Stimulated activated CD4-positive, alpha-beta T cell treated with anti-CD3 and anti-CD28 coated beads, Interleukin-4, amount 100 ng/mL, for 1 hour (primary cell): ENCODE results near the gene ADRA2A.

Source experiments
- DNase-seq: peaks from one replicate; pipeline ENCODE4 v3.0.0-alpha.2; 2020

The ADRA2A gene

DNA sequence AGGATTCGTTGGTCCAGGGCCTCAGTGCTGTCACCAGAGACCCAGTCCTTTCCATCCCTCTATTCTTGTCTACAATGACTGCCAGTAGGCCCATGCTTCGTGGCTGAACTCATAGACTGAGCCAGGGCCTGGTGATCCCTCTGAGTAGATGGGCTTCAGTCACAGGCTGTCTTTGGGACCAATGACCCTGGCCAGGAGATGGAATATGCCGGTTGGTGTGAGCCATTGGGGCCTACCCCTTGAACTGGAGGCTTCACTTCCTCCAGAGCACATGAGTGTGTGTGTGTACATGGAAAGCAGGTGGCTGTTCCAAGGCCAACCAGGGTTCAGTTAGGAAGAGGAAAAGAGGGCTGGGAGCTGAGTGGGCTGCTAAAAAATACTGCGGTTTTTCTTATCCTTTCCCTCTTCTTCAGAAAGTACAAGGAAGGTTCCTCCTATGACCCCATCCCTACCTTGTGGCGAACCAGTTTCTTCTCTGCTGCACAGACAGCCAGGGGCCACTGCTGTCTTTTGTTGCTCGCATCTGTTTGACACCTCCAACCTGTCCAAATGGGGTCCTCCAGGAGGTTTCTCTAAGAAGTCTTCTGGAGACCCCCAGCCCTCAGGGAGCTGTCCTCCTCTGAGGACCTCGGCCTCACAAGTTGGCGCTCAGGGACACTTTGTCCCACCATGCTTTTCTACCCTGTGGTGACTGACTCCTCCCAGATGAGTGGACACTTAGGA lies 36.6 kb downstream of the ADRA2A start:
- no peak for DNase-seq

GRCh38 chr10:111113961-111114757 lies 37.3 kb downstream of the ADRA2A start:
- DNase-seq: no peak

DNA sequence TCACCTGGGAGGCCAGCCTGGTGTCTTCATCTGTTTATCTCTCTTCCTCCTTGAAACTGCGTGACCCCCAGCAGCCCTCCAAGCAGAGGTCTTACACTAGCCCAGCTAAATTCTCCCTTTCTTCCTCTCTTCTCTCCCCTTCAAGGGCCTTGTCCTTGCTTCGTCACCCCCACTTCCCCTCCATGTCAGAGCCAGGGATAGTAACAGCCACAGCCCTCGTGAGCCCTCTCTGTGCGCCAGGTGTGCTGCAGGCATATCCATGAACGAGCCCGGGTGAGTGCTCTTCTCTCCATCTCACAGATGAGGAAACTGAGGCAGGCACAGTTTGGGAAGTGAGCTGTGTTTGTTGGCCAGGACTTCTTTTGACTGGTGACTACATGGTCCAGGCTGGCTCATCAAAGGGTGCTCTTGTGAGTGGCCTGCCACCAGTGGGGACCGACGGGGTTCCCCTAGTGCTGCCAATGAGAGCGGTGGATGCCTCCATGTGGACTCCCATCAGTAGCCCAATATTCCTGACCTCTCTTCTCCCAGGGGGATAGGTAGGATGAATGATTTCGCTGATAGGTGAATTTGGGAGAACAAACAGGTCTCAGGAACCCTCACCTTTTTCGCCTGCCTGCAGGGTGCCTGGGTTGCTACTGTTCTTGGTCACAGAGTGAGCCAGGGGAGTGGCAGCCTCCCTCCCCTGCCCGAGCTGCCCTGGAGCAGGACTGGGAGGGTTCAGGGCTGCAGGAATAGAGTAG lies 38.1 kb downstream of the ADRA2A start:
- no peak for DNase-seq

GRCh38 chr10:111116211-111116610 lies 39.4 kb downstream of the ADRA2A start:
- DNase-seq: no peak

GRCh38 chr10:111116762-111117445 lies 40.1 kb downstream of the ADRA2A start:
- no peak for DNase-seq

- no peak for DNase-seq
These were observed 40.9 kb downstream of the ADRA2A start for GRCh38 chr10:111117528-111118277.

DNA sequence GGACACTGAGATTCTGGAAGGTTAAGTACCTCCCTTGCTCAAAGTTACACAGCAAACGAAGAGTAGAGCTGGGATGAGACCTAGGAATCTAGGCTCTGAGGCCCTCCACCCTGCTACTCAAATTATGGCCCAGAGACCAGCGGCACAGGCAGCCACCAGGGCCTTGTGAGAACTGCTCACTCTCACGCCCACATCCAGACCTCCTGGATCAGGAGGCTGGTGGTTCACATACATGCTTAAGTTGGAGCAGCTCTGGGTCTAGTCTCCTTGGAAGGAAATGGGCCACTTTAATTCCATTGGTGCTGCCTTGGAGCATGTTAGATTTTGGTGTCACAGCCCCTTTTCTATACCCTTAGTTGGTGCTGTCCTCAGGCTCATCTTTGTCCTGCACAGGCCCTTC lies 41.9 kb downstream of the ADRA2A start:
- no peak for DNase-seq

DNA sequence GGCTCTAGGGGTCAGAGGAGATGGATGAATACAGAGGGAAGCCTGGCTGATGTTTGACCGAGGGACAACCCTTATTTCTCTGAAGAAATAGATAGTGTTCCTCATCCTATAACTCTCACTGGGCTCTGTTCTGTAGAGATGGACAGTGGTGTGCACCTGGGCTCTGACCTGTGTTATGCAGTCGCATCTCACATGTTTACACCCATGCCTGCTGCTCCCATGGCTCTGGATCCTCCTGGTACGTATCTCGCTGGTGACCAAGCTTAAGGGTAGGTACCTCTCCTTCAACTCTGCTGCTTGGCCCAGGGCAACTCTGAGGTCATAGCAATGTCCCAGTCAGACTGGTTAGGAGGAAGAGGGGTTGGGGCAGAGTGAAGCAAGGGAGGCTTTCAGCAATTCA lies 42.8 kb downstream of the ADRA2A start:
- no peak for DNase-seq

GRCh38 chr10:111122127-111122526 lies 45.3 kb downstream of the ADRA2A start:
- no peak for DNase-seq

DNA sequence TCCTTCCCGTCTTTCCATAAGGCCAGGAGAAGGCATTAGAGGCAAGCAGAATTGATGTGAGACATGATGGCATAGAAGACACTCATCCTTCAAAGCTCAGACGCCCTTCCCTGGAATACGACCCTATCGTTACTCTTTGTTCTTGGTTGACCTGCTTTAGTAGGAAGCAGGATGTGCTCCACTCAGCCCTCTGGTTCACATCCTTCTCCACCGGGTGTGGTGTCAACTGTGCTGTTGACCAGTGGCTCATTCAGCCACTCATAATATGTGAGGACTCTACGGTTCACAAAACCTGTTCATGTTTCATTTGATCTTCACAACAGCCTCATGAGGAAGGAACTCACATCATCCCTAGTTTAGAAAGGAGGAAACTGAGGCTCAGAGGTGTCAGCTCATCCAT lies 47.1 kb downstream of the ADRA2A start:
- no peak for DNase-seq

- DNase-seq: no peak
These were observed 48.3 kb downstream of the ADRA2A start for GRCh38 chr10:111125102-111125501.

DNA sequence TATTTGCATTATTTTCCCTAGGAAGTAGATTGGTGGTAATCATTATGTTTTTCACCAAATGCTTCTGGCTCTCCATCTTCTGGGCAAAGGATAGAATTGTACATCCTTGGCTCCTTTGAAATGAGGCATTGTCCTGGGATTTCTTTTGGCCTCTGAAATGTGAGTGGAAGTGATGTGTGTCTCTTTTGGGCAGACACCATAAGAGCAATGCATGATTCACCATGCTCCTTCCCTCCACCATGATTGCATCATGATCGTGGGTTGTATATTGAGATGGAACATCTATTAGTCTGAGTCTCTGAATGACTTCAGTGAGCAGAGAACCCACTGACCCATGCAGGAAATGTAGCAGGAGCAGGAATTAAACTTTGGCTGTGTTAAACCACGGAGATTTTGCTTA lies 49.2 kb downstream of the ADRA2A start:
- no peak for DNase-seq

DNA sequence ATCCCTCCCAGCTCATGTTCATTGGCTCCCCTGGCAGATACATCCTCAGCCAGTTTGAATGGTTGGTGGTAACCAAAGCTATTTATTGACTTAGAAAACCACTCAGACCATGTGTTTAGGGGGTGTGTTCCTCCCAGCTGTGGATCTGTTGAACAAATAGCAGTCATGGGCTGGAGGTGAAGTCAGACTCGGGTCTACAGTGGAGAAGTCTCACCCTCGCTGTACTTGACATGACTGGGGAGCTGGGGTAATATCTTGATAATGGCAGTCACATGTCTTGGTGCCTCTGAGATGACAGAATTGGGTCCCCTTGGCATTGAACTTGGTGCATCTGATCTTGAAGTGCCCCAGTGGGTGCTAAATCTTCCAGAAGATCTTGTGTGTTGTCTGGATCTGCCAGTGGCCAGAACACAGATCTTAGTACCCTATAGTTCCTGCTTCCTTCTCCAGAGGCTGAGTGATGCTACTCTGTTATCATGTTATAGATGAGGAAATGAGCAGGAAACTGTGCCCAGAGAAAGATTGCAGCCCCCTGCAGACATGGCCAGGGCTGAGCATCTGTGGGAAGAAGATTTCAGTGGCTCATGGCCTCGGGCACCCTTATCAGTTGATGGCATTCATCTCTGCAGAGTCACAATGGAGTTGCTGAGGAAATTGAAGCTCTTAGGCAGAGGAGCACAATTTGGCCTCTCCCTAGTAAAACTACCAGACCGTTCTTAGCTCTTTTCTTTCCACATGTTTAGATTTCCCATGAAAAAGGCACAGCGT lies 50.4 kb downstream of the ADRA2A start:
- DNase-seq: no peak

DNA sequence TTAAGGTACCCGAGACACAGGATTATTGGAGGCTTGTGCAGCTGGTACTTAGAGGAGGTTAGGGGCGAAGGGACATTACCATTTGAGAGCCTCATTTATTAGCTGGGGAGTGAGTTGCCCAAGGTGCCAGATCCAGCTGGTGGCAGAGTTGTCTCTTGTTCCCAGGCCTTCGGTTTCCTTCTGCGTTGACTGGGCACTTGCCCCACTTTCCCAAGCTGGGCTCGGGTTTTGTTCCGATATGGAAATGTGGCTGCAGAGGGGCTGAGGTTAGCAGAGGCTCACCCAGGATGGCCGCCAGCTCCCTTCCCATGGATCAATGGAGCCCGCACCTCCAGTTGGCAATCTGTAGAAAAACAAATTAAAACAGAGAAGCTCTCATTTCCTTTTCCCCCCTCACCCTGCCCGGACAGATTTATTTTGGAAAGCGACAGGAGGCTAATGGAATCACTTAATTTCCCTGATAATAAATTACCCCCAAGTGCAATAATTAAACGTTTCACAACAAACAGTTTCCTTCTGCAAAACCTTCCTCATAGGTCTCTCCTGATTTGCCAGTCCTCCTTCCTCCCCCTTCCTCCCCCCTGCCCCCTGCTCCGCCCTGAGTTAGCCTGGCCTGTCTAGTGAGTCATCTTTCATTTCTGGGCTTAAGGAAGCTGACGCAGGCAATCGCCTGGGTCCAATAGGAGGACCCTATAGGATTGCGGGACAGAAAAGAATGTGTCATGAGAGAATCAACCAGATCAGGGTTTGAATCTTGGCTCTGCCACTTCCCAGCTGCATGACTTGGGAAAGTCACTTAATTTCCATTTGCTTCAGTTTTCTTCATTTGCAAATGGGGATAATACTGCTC lies 51.7 kb downstream of the ADRA2A start:
- DNase-seq: no peak

DNA sequence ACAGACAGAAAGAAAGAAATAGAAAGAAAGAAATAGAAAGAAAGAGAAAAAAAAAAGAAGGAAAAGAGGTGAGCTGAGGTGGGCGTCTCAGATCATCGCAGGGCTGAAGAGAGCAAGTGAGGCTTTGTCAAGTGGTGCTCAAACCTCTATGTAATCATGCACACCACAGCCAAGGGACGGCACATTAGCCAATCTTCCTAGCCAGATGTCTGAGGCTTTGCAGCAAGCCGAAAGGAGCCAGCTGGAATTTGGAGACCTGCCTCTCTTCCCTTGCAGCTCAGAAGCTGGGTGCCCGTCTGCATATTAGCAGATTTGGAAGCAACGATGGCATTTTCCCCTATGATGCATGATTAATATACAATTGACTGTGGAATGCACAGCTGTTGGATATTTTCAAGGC lies 52.5 kb downstream of the ADRA2A start:
- DNase-seq: no peak

DNA sequence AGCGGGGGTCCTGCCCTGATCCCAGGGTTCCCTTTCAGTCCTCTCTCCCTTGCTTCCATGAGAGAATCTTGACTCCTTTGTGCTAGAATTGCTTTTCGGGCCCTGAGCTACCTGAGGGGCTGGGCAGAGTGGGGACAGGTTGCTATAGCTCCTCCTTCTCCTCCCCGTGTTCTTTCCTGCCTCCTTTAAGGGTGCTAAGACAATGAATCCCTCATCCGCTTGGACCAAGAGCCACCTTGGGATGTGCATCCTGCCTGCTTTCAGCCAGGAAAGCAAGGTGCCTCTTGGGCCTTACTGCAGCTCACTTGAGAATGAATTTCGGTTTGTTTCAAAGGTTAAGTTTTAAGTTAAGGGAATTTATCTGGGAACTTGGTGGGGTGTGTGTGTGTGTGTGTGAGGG lies 53.6 kb downstream of the ADRA2A start:
- DNase-seq: no peak
